ENCODE data around the gene FUT8. TPM values are rescaled to one million over a fixed set of nuclear protein-coding genes. Genes with fewer than 3 reads are reported as not detected.

Gene FUT8
- total RNA-seq, 1 donor from 2014 or later: 7.8 TPM

GRCh38 chr14:65565948-65566347 is 153.4 kb downstream of the FUT8 start:
- H3K27me3 ChIP-seq (ENCODE audit: low read depth): no peaks in the 10 kb centered on the region
- intact Hi-C loops (cut with micrococcal nuclease): no loop called here
- no peak for DNase-seq
- TF ChIP-seq CTCF (IDR thresholded peaks at IDR 0.05; ENCODE audit: borderline replicate concordance): no peak
- peaks cover 7% of the 10 kb centered on the region for H3K36me3 ChIP-seq
- no peaks in the 10 kb centered on the region for H3K9me3 ChIP-seq (replicated peaks)
- H3K4me3 ChIP-seq: no peak overlapping the region
- H3K27ac ChIP-seq (replicated peaks): no peak overlapping the region
- H3K4me1 ChIP-seq: peaks cover 8% of the 10 kb centered on the region

DNA sequence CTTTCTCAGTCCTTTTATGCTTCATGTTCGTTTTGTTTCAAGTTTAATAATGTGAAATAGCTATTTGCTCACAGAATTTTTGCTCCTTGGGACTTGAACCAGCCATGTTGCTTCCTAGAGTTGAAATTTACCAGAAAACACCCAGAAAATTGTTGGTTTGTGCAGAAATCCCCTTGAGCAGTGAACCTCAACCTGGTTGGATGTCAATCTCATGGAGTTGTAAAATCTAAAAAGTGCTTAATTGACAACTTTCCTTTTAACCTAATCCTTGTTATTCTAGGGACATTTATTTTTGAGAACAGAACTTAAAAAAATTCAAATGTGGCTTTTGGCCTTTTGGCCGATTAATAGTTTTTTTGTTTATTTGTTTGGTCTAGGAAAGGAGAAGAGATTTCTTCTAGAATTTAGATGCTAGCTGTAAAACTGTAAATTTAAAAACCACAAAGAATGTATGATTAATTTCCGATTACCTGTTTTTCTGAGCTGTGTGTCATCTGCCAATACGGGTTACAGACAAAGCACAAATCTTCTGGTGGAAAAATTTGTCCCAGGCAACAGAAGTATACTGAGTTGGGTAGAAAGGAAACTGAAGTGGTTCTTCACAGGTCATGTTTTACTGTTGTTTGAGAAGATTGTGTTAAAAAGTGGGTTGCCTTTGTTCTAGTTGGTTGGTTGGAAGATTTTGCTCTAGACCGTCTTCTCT is 154.4 kb downstream of the FUT8 start:
- no peaks in the 10 kb centered on the region for H3K27me3 ChIP-seq (ENCODE audit: low read depth)
- TF ChIP-seq CTCF (IDR thresholded peaks at IDR 0.05; ENCODE audit: borderline replicate concordance): no peak
- H3K27ac ChIP-seq (replicated peaks): no peak overlapping the region
- no peaks in the 10 kb centered on the region for H3K9me3 ChIP-seq (replicated peaks)
- no peak for DNase-seq
- intact Hi-C loops (cut with micrococcal nuclease): no loop called here
- peaks cover 8% of the 10 kb centered on the region for H3K4me1 ChIP-seq
- H3K4me3 ChIP-seq: no peak overlapping the region
- peaks cover under 1% of the 10 kb centered on the region for H3K36me3 ChIP-seq

GRCh38 chr14:65574611-65575010 is 162.1 kb downstream of the FUT8 start:
- no peak overlapping the region for H3K27ac ChIP-seq (replicated peaks)
- no peak for DNase-seq
- intact Hi-C loops (cut with micrococcal nuclease): no loop called here
- H3K4me3 ChIP-seq: no peak overlapping the region
- H3K27me3 ChIP-seq (ENCODE audit: low read depth): no peaks in the 10 kb centered on the region
- no peak for TF ChIP-seq CTCF (IDR thresholded peaks at IDR 0.05; ENCODE audit: borderline replicate concordance)
- no peaks in the 10 kb centered on the region for H3K36me3 ChIP-seq
- no peaks in the 10 kb centered on the region for H3K9me3 ChIP-seq (replicated peaks)
- H3K4me1 ChIP-seq: no peaks in the 10 kb centered on the region

DNA sequence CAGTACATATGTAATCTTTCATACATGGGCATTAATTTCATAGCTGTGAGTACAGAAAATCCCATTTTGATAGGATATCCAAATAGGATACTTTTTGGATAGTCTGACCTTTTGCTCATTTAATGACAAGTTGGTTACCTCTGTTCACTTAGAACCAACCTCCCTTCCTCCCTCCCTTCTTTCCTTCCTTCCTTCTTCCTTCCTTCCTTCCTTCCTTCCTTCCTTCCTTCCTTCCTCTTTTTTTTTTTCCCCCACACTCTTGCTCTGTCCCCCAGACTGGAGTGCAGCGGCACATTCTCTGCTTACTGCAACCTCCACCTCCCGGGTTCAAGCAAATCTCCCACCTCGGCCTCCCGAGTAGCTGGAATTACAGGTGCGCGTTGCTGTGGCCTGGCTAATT is 162.9 kb downstream of the FUT8 start:
- Histone ChIP-seq H3K27ac (replicated peaks) (no peak overlapping the region), H3K4me3 (no peak overlapping the region), H3K4me1 (no peaks in the 10 kb centered on the region), H3K36me3 (no peaks in the 10 kb centered on the region), H3K9me3 (replicated peaks) (no peaks in the 10 kb centered on the region), H3K27me3 (ENCODE audit: low read depth) (no peaks in the 10 kb centered on the region)
- no peak for TF ChIP-seq CTCF (IDR thresholded peaks at IDR 0.05; ENCODE audit: borderline replicate concordance)
- DNase-seq: no peak
- intact Hi-C loops (cut with micrococcal nuclease): no loop called here

- TF ChIP-seq CTCF (IDR thresholded peaks at IDR 0.05; ENCODE audit: borderline replicate concordance): no peak
- no peak overlapping the region for H3K27ac ChIP-seq (replicated peaks)
- no peaks in the 10 kb centered on the region for H3K9me3 ChIP-seq (replicated peaks)
- no peaks in the 10 kb centered on the region for H3K36me3 ChIP-seq
- H3K4me1 ChIP-seq: no peaks in the 10 kb centered on the region
- H3K4me3 ChIP-seq: no peak overlapping the region
- H3K27me3 ChIP-seq (ENCODE audit: low read depth): no peaks in the 10 kb centered on the region
- intact Hi-C loops (cut with micrococcal nuclease): no loop called here
- no peak for DNase-seq
These were observed 168.4 kb downstream of the FUT8 start for GRCh38 chr14:65580973-65581372.
